ENCODE results near the gene RLBP1. TPM values are rescaled to one million over a fixed set of nuclear protein-coding genes. Genes with fewer than 3 reads are reported as not detected.

RLBP1 gene
- total RNA-seq, 1 donor from 2014 or later: not detected

- intact Hi-C loops (cut with DNase I): loop anchor here (10.0 kb wide), 1 partner anchor 96 kb away; no protein-coding TSS in a partner anchor
- ATAC-seq: no peak
- no peak for DNase-seq (ENCODE audit: missing footprints)
Measured at GRCh38 chr15:89209057-89209456, 12.3 kb downstream of the RLBP1 start.

- intact Hi-C loops (cut with DNase I): loop anchor here (10.0 kb wide), 1 partner anchor 97 kb away; no protein-coding TSS in a partner anchor
- ATAC-seq (no peak), DNase-seq (ENCODE audit: missing footprints) (no peak)
Measured at GRCh38 chr15:89208256-89208655, 13.1 kb downstream of the RLBP1 start.

GRCh38 chr15:89206908-89207331 lies 14.5 kb downstream of the RLBP1 start:
- DNase-seq (ENCODE audit: missing footprints) (peak; percentile 92), ATAC-seq (peak; percentile 77)
- intact Hi-C loops (cut with DNase I): loop anchor here (10.0 kb wide), 1 partner anchor 98 kb away; no protein-coding TSS in a partner anchor

GRCh38 chr15:89205991-89206585 lies 15.3 kb downstream of the RLBP1 start:
- ATAC-seq (no peak), DNase-seq (ENCODE audit: missing footprints) (no peak)
- intact Hi-C loops (cut with DNase I): loop anchor here (10.0 kb wide), 1 partner anchor 99 kb away; no protein-coding TSS in a partner anchor

GRCh38 chr15:89203705-89204273 lies 17.6 kb downstream of the RLBP1 start:
- intact Hi-C loops (cut with DNase I): loop anchor here (10.0 kb wide), 1 partner anchor 101 kb away; no protein-coding TSS in a partner anchor
- ATAC-seq (no peak), DNase-seq (ENCODE audit: missing footprints) (no peak)

- intact Hi-C loops (cut with DNase I): loop anchor here (10.0 kb wide), 1 partner anchor 103 kb away; no protein-coding TSS in a partner anchor
- ATAC-seq: no peak
- DNase-seq (ENCODE audit: missing footprints): no peak
Measured at GRCh38 chr15:89201465-89202005, 19.8 kb downstream of the RLBP1 start.

GRCh38 chr15:89200182-89200581 lies 21.2 kb downstream of the RLBP1 start:
- no peak for DNase-seq (ENCODE audit: missing footprints)
- intact Hi-C loops (cut with DNase I): loop anchor here (10.0 kb wide), 1 partner anchor 105 kb away; no protein-coding TSS in a partner anchor
- ATAC-seq: no peak

GRCh38 chr15:89199746-89200145 lies 21.6 kb downstream of the RLBP1 start:
- no peak for DNase-seq (ENCODE audit: missing footprints)
- intact Hi-C loops (cut with DNase I): loop anchor here (10.0 kb wide), 1 partner anchor 105 kb away; no protein-coding TSS in a partner anchor
- peak; percentile 51 for ATAC-seq

GRCh38 chr15:89198934-89199333 lies 22.4 kb downstream of the RLBP1 start:
- DNase-seq (ENCODE audit: missing footprints): no peak
- intact Hi-C loops (cut with DNase I): no loop called here
- ATAC-seq: no peak

- DNase-seq (ENCODE audit: missing footprints): no peak
- no peak for ATAC-seq
- intact Hi-C loops (cut with DNase I): no loop called here
Measured at GRCh38 chr15:89198196-89198595, 23.2 kb downstream of the RLBP1 start.

GRCh38 chr15:89197503-89197971 lies 23.8 kb downstream of the RLBP1 start:
- ATAC-seq (no peak), DNase-seq (ENCODE audit: missing footprints) (no peak)

GRCh38 chr15:89196994-89197393 lies 24.4 kb downstream of the RLBP1 start:
- intact Hi-C loops (cut with DNase I): no loop called here
- no peak for DNase-seq (ENCODE audit: missing footprints)
- no peak for ATAC-seq

More at GRCh38 chr15:89197503-89197971, 23.8 kb downstream of the RLBP1 start:
- intact Hi-C loops (cut with DNase I): no loop called here

GRCh38 chr15:89196241-89196640 lies 25.1 kb downstream of the RLBP1 start:
- ATAC-seq: no peak

GRCh38 chr15:89195836-89196235 lies 25.5 kb downstream of the RLBP1 start:
- intact Hi-C loops (cut with DNase I): no loop called here
- DNase-seq (ENCODE audit: missing footprints) (no peak), ATAC-seq (peak; percentile 43)

More at GRCh38 chr15:89196241-89196640, 25.1 kb downstream of the RLBP1 start:
- intact Hi-C loops (cut with DNase I): no loop called here
- DNase-seq (ENCODE audit: missing footprints): no peak

- ATAC-seq (no peak), DNase-seq (ENCODE audit: missing footprints) (no peak)
- intact Hi-C loops (cut with DNase I): no loop called here
Measured at GRCh38 chr15:89194608-89195007, 26.8 kb downstream of the RLBP1 start.

- intact Hi-C loops (cut with DNase I): no loop called here
- DNase-seq (ENCODE audit: missing footprints) (no peak), ATAC-seq (no peak)
Measured at GRCh38 chr15:89192766-89193165, 28.6 kb downstream of the RLBP1 start.

- ATAC-seq (no peak), DNase-seq (ENCODE audit: missing footprints) (no peak)
- intact Hi-C loops (cut with DNase I): no loop called here
Measured at GRCh38 chr15:89192136-89192535, 29.2 kb downstream of the RLBP1 start.

GRCh38 chr15:89187986-89188514 lies 33.3 kb downstream of the RLBP1 start:
- ATAC-seq (no peak), DNase-seq (ENCODE audit: missing footprints) (no peak)
- intact Hi-C loops (cut with DNase I): no loop called here

- no peak for DNase-seq (ENCODE audit: missing footprints)
- ATAC-seq: no peak
- intact Hi-C loops (cut with DNase I): no loop called here
Measured at GRCh38 chr15:89187301-89187985, 33.9 kb downstream of the RLBP1 start.

All from Right ventricle myocardium inferior (tissue), 1 donor.